HUES64 (cell line): ENCODE data around the gene MYH8. TPM values are rescaled to one million over a fixed set of nuclear protein-coding genes. Genes with fewer than 3 reads are reported as not detected.

Experiments
- H3K27ac ChIP-seq: 2 replicates; pipeline ENCODE4 v1.7.0; 2013; ENCODE audit warnings: low read depth, low read length, inconsistent platforms
- H3K27me3 ChIP-seq: 2 replicates; pipeline ENCODE4 v1.6.1; 2013; ENCODE audit warnings: mild to moderate bottlenecking, low read length; ENCODE audit not compliant: insufficient read depth
- H3K36me3 ChIP-seq: 2 replicates; pipeline ENCODE4 v1.6.1; 2013; ENCODE audit warnings: mild to moderate bottlenecking, low read length; ENCODE audit not compliant: insufficient read depth
- H3K4me1 ChIP-seq: 2 replicates; pipeline ENCODE4 v1.6.1; 2013; ENCODE audit warnings: mild to moderate bottlenecking, low read length, moderate library complexity; ENCODE audit not compliant: insufficient read depth
- H3K4me3 ChIP-seq: 2 replicates; pipeline ENCODE4 v1.5.1; 2013; ENCODE audit warnings: mild to moderate bottlenecking, low read length, moderate library complexity
- H3K9ac ChIP-seq: 2 replicates; pipeline ENCODE4 v1.6.1; 2013; ENCODE audit warnings: mild to moderate bottlenecking, low read depth, low read length
- H3K9me3 ChIP-seq: 2 replicates; pipeline ENCODE4 v1.6.1; 2013; ENCODE audit warnings: low read depth, low read length; ENCODE audit not compliant: insufficient read depth
- WGBS: fragments of 150-250, 120-280 bp; methylation state at CpG from one replicate; pipeline ENCODE4 v1.1.7; 2013; ENCODE audit warnings: missing lambda C conversion rate; 5-methylcytosine and 5-hydroxymethylcytosine counted together
- polyA plus RNA-seq, 2 experiments: library from polyadenylated mRNA; stranded (reverse); fragments of 50-300 nt; gene quantifications; one replicate each; pipeline ENCODE4 v1.2.3, GENCODE V29; 2013

MYH8 gene
- polyA plus RNA-seq (2013, experiment 1 of 2): not detected
- not detected for polyA plus RNA-seq (2013, experiment 2 of 2)

DNA sequence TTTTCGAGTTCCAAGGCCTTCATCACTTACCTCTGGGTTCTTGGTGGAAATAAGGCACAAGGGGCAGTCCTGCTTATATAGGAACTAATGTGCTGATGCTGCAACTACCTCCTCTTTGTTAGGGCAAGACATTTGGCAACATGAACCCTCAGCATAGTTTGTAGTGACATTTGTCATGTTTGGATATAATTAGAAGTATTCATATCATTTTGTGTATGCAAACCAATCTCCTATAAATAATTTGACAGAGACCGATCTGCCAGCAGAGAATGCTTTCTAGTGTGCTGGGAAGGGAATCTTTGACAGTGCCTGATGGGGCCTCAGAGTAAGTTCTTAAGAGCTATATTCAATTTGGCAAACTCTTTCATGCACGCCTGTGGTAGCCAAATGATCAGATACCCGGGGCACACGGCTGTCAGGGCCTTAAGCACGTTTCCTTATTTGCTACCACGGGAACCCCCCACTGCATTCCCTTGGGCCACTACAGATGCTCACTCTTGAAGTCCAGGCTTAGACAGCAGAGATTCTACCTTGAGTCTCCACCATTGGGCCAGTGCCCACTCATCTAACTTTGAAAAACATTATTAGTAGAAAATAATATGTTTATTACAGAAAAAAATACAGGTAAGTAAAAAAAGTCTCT lies at the start of gene MYH8:
Gene MYH8 (minus strand): TSS at position 51 of the 643 bp plus-strand sequence. CDS start 1,723 bp downstream, outside the sequence.
- H3K9me3 ChIP-seq: no peaks in the 10 kb centered on the region
- H3K27me3 ChIP-seq: no peaks in the 10 kb centered on the region
- H3K4me3 ChIP-seq: no peak within 1 kb of the TSS
- WGBS: 93% methylated on average over 7 of the region's 7 CpGs
- no peaks in the 10 kb centered on the region for H3K36me3 ChIP-seq
- no peak within 1 kb of the TSS for H3K27ac ChIP-seq
- H3K4me1 ChIP-seq: peaks cover 16% of the 10 kb centered on the region; the same call in 1 of the 2 replicates
- no peak within 1 kb of the TSS for H3K9ac ChIP-seq

DNA sequence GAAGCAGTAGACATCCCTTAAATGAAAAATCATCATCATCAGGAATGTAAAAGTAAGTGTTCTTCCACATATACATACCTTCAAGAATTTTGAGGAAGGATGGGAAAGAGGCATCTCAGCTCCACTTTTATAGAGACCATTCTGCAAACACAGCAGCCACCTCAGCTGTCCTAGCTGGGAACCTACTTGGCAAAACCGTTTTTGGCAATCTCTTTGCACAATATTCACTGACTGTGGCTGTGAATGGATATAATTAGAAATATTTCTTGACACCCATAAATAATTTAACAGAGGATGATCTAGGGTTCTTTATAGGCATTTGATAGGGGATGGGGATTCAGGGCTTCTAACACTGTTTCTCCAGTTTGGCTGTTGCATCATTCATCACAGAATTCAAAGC lies 47.7 kb upstream of the MYH8 start, which contains the start of gene MYH4:
Gene MYH4 (minus strand): TSS at position 101 of the 400 bp plus-strand sequence. CDS start 2,814 bp downstream, outside the sequence.
- H3K9me3 ChIP-seq: no peaks in the 10 kb centered on the region
- H3K4me3 ChIP-seq: no peak within 1 kb of the TSS
- no peaks in the 10 kb centered on the region for H3K27me3 ChIP-seq
- no CpG with 5 or more reads among the region's 1 CpG for WGBS
- no peaks in the 10 kb centered on the region for H3K36me3 ChIP-seq
- no peak within 1 kb of the TSS for H3K27ac ChIP-seq
- H3K9ac ChIP-seq: no peak within 1 kb of the TSS
- H3K4me1 ChIP-seq: no peaks in the 10 kb centered on the region

DNA sequence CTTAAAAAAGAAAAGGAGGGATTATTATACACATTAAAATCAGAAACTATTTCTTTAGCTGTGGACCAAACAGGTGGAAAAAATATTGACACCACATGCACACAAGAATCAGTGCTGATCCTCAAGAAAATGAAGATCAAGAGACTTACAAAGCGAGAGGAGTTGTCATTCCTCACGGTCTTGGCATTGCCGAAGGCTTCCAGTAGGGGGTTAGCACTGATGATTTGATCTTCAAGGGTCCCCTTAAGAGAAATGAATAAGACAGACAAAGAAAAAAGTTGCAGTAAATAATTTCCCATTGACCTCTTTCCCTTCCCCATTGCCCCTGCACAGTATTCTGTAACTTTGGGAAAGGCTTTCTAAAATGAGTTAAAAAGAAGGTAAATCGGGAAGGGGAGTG lies 41.7 kb upstream of the MYH8 start:
- 79% methylated on average over 4 of the region's 4 CpGs for WGBS
- H3K27me3 ChIP-seq: no peaks in the 10 kb centered on the region
- no peaks in the 10 kb centered on the region for H3K9me3 ChIP-seq
- no peak overlapping the region for H3K27ac ChIP-seq
- no peak overlapping the region for H3K4me3 ChIP-seq
- no peak overlapping the region for H3K9ac ChIP-seq
- H3K36me3 ChIP-seq: no peaks in the 10 kb centered on the region
- H3K4me1 ChIP-seq: no peaks in the 10 kb centered on the region

DNA sequence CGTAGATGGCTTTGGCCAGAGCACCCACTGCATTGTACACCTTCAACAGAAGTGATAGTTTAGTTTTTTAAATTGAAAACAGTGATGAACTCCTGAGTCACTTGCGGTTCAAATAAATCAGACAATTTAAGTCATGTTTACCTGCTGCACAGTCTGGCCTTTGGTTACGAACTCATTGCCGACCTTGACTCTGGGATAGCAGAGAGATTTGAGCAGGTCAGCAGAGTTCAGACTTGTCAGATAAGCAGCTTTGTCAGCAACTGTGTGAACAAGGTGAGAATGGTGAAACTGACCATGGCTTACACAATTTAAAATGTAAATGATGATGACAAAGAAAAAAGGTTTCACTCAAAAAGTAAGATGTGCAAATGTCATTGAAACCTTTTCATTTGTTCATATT lies 38.3 kb upstream of the MYH8 start:
- H3K4me3 ChIP-seq: no peak overlapping the region
- H3K4me1 ChIP-seq: no peaks in the 10 kb centered on the region
- no peak overlapping the region for H3K27ac ChIP-seq
- no peaks in the 10 kb centered on the region for H3K27me3 ChIP-seq
- WGBS: 95% methylated on average over 4 of the region's 4 CpGs
- no peaks in the 10 kb centered on the region for H3K9me3 ChIP-seq
- no peaks in the 10 kb centered on the region for H3K36me3 ChIP-seq
- H3K9ac ChIP-seq: no peak overlapping the region

DNA sequence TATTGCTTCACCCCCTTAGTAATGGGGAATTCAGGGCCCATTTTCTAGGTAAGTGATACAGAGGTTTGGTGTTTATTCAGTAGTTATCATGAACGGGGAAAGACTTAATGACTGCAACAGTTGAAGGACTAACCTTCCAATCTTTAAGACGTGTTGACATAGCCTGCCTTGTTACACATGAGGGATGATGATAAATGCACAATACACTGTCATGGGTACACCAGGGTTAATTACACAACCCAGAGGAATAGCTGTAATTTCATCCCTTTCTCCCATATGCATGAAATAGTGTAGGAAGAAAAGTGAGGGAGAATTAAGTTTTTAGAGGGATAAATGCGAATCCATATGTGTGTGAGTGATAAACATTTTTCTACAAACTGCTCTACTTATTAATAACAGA lies 37.0 kb upstream of the MYH8 start:
- H3K27me3 ChIP-seq: no peaks in the 10 kb centered on the region
- H3K36me3 ChIP-seq: no peaks in the 10 kb centered on the region
- H3K9me3 ChIP-seq: no peaks in the 10 kb centered on the region
- H3K4me1 ChIP-seq: no peaks in the 10 kb centered on the region
- no peak overlapping the region for H3K9ac ChIP-seq
- H3K27ac ChIP-seq: no peak overlapping the region
- WGBS: 96% methylated on average over 2 of the region's 3 CpGs
- H3K4me3 ChIP-seq: no peak overlapping the region

DNA sequence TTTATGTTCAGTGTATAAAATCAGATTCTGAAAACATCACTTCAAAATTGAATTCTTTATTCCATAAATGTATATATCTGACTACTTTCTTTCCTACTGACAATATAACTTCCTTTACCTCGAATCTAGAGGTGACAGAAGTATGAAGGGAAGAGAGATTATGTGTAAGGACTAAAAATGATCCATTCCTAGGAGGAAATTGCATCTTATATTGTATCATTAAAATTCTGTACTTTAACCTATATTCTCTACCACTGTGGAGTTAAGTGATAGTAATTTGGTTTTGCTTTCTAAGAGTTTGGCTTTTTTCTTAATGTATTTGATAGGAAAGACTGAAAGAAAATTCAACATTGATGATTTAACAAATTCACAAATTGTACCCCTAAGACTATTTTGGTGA lies 36.2 kb upstream of the MYH8 start:
- Histone ChIP-seq H3K36me3 (no peaks in the 10 kb centered on the region), H3K4me3 (no peak overlapping the region), H3K9ac (no peak overlapping the region), H3K9me3 (no peaks in the 10 kb centered on the region), H3K27ac (no peak overlapping the region), H3K4me1 (no peaks in the 10 kb centered on the region), H3K27me3 (no peaks in the 10 kb centered on the region)
- no CpG with 5 or more reads among the region's 1 CpG for whole genome bisulfite sequencing

DNA sequence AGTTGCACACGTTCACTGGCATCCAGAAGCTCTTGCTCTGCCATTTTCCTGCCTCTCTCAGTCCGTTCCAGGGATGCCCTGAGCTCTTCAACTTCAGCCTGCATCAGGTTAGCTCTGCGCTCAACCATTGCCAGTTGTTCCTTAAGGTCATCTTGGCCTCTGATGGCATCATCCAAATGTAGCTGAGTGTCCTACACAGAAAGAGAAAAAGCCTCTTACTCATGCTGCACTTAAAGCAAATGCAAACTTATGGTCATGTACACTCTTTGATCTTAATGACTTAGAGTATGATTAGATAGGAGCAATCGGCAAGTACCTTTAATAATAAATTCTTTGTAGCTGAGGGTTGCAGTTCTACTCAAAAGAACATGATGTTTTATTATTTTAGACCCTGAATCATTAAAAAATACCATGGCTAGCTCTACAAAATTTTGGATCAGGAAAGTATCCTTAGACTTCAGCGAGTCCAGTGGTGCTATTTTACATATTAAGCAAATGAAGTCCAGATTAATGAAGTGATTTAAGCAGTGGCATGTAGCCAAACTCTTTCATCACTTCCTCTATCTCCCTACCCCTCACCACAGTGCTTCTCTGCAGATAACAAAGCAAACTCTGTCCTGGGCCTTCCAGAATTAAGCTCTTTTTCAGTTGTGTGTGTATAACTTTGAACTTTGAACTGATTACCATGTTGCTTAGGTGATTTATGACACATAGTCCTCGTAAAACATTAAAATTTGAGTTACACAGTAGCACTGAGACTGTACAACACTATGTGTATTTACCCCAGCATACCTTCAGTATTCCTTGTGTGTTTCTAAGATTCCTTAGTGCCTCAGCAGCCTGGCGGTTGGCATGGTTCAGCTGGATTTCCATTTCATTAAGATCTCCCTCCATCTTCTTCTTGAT lies 25.5 kb upstream of the MYH8 start:
- H3K4me1 ChIP-seq: no peaks in the 10 kb centered on the region
- WGBS: 92% methylated on average over 7 of the region's 7 CpGs
- no peak overlapping the region for H3K9ac ChIP-seq
- H3K36me3 ChIP-seq: no peaks in the 10 kb centered on the region
- no peaks in the 10 kb centered on the region for H3K9me3 ChIP-seq
- no peak overlapping the region for H3K27ac ChIP-seq
- no peaks in the 10 kb centered on the region for H3K27me3 ChIP-seq
- no peak overlapping the region for H3K4me3 ChIP-seq

DNA sequence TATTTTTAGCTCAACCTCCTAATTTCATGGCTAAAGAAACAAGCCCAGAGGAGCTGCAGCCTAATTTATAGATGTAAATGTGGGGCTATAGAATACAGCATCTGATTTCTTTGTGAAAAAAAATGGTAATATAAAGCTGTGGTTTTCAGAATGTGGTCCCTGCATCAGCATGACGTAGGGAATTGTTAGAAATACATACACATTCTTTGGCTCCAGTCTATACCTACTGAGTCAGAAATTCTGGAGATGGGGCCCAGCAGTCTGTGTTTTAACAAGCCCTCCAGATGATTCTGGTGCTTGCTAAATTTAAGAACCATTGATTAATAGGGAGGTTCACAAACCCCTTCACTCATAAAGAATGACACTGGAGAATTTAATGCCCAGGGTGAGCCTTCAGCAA lies 18.1 kb upstream of the MYH8 start:
- Histone ChIP-seq H3K36me3 (no peaks in the 10 kb centered on the region), H3K9ac (no peak overlapping the region), H3K4me1 (no peaks in the 10 kb centered on the region), H3K27ac (no peak overlapping the region), H3K27me3 (no peaks in the 10 kb centered on the region), H3K9me3 (no peaks in the 10 kb centered on the region), H3K4me3 (no peak overlapping the region)
- 100% methylated on average over 1 of the region's 1 CpG for WGBS

DNA sequence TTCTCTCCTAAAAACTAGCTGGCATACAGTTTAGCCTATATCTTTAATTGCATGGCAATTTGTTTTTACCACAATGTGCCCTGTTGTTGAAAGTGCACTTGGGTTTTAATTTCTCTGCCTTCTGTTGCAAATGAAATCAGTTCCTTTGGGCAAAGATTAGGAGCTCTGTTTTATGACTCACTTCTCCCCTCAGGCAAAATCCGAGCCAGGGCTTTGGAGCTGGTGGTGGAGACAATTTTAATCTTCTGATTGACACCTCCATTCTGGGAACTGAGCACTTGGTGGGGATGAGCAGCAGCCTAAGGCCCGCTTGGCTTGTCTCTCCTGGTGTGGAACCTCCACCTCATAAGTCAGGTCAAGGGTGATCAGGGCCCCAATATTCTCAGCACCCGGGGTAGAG lies 13.3 kb upstream of the MYH8 start:
- 92% methylated on average over 3 of the region's 3 CpGs for WGBS

DNA sequence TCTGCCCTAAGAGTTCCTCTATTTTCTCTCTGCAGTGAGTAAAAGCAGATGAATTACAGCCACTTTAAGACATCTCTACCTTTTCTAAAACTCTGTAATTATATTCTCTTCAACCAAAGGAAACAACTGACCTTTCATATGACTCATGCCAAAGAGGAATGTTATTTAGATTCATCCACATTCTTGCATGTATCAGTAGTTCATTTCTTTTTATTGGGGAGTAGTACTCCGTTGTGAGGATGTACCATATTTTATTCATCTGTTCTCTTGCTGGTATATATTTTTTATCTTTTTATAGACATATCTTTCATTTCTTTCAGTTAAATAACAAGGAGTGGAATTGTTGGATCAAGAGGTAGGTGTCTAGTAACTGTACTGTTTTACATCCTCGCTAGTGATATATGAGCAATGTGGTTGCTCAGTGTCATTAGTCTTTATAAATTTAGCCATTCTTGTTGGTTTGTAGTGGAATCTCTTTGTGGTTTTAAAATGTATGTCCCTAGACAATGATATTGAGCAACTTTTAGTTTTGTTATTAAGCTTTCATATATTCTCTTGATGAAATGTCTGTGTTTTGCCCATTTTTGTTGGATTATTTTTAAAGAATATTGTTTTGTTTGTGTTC lies 7.8 kb upstream of the MYH8 start:
- H3K9me3 ChIP-seq: no peaks in the 10 kb centered on the region
- WGBS: 89% methylated on average over 1 of the region's 2 CpGs
- no peak overlapping the region for H3K9ac ChIP-seq
- H3K4me1 ChIP-seq: peaks cover 7% of the 10 kb centered on the region; the same call in 1 of the 2 replicates
- H3K27me3 ChIP-seq: no peaks in the 10 kb centered on the region
- H3K36me3 ChIP-seq: no peaks in the 10 kb centered on the region
- no peak overlapping the region for H3K27ac ChIP-seq
- no peak overlapping the region for H3K4me3 ChIP-seq

More for the DNA sequence above, 13.3 kb upstream of the MYH8 start:
- no peak overlapping the region for H3K4me3 ChIP-seq
- H3K4me1 ChIP-seq: no peaks in the 10 kb centered on the region
- H3K36me3 ChIP-seq: no peaks in the 10 kb centered on the region
- no peaks in the 10 kb centered on the region for H3K9me3 ChIP-seq
- no peaks in the 10 kb centered on the region for H3K27me3 ChIP-seq
- H3K27ac ChIP-seq: no peak overlapping the region
- no peak overlapping the region for H3K9ac ChIP-seq

DNA sequence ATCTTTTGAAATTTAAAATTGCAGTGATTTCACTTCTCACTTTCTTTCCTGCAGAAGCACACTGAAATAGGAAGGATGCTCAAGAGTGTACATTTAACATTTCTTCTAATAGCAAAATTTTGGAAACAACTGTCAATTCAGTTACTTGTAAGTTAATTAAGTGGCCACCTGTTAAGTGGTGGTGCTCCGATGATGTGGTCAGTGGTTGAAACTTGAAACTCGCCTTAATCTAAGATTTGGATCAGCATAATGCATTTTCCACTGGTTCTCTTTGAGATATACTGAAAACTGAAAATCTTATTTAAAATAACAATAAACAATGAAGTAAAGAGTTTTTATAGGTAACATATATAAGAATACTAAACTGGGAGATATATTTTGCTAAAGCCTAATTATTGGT lies 7.0 kb upstream of the MYH8 start:
- Histone ChIP-seq H3K36me3 (no peaks in the 10 kb centered on the region), H3K9ac (no peak overlapping the region), H3K9me3 (no peaks in the 10 kb centered on the region), H3K4me3 (no peak overlapping the region), H3K27me3 (no peaks in the 10 kb centered on the region), H3K4me1 (peaks cover 7% of the 10 kb centered on the region; the same call in 1 of the 2 replicates), H3K27ac (no peak overlapping the region)
- 92% methylated on average over 2 of the region's 2 CpGs for WGBS
